Activated CD4-positive, CD25-positive, alpha-beta regulatory T cell treated with anti-CD3 and anti-CD28 coated beads, Interleukin-2, amount 50 U/mL, for 72 hours (primary cell): ENCODE results near the gene RBM17.
A peak's percentile ranks its signal among the peaks of the same experiment; 100 is the strongest.
"Not testable (repeated sequence)": the region's sequence is repeated elsewhere in the genome, so short reads cannot be mapped to it uniquely, and the experiment has no call there.

ENCODE experiments used
- DNase-seq: peaks from one replicate; pipeline ENCODE4 v3.0.0; 2021

RBM17 gene

DNA sequence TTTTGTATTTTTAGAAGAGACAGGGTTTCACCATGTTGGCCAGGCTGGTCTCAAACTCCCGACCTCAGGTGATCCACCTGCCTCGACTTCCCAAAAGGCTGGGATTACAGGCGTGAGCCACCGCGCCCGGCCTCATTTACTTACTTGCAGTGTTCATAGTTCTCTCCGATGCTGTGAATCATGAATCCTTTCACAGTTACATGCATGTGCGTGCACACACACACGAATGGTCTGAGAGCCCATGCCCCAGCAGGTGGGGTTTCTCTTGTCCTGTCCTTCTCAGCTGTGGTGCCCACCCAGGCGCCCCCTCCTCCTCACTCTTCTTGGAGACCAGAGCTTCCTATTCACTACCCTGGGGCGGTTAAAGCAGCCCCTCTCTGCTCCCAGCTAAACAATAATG is 50.6 kb downstream of the RBM17 start:
- no peak for DNase-seq

DNA sequence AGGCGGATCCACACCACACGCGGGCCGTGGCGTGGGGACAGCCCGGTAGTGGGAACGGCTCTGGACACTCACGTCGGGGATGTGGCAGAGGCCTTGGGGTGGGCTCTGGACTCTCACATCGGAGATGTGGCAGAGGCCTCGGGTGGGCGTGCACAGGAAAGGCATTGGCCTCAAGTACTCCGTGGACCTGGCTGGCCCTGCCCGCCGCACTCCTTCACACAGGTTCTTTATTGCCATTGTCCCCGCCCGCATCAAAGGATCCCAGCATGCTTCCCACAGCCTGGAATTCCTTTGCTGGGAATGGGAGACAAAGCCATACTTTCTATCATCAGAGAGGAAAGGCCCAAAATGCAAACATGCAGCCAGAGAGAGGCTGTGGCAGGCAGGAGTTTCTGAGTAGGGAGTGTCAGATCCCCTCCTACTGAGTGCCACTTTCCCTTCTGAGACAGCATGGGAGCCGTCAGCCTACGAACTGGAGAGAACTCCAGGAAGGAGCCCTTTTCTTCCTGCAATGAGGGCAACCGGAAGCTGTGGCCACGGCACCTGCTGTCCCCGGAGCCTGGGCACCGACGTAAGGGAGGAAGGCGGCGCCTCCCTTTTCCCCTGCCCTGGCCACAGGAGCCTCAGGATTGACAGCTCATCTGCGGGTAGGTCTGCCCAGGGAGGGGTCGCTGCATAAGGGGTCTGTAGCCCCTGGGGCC is 51.5 kb downstream of the RBM17 start:
- DNase-seq: peak; percentile 55

DNA sequence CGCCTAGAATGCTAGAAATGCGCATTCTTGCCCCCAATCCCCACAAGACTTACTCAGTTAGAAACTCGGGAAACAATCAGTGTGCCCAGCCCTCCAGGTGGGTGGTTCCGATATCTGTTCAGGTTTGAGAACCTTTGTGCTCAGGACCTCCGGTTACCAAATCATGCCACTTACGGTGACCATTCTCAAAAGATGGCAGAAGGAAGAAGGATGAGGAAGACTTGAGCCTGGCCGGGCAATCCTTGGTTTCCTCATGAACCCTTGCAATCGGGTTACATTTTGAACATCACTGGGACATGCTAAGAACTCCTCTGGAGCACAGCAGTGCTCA is 52.1 kb downstream of the RBM17 start:
- no peak for DNase-seq

DNA sequence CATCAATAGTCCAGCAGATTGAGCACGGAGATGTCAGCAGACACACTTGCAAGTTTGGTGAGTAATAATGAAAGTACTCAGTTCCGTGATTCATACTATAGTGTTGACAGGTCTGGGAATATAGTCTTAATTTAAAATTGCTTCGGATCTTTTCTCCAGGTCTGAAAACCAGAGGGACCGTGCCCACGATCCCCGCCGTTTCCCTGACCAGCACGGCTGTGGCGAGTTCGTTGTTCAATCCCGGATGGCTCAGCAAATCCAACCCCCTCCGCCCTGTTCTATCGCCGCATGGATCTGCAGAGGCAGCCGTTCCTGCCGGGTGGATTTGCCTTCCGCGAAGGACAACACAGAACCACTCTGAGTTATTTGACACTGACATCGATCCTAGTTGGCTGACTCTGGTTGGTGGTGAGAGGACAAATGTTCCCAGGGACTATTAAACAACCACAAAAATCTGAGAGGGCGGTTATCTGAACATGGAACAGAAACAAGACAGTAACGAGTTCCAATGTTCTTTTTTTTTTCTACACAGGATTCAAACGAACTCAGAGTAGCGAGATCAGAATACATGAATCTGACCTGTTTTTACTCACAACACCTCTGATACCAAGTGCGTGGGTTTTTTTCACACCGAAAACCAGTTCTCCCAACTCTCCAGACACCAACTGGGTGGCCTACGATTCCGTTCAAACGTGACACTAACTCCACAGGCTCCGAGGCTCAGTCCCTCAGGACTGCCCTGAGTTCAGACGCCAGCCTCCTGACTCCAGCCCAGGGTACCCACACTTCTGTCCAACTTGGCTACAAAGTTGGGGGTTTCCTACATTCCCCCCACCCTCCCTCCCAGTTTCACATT is 52.7 kb downstream of the RBM17 start:
- no peak for DNase-seq

GRCh38 chr10:6142186-6142585 is 53.4 kb downstream of the RBM17 start:
- not testable (repeated sequence) for DNase-seq

DNA sequence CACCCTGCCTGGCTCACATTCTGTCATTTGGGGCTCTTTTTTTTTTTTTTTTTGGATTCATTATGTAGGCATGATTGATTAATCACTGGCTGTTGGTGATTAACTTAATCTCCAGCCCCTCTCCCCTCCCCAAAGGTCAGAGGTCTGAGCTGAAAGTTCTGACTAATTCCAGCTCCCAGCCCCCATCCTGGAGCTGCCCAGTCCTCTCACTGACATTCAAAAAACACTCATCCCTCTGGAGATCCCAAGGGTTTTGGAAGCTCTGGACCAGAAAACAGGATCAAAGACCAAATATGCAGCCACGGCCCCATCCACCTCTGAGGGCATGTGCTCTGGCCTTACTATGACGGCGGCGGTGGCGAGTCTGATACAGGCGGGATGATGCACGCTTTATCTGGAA is 53.8 kb downstream of the RBM17 start:
- no peak for DNase-seq

- DNase-seq: no peak
Measured at GRCh38 chr10:6143181-6143580, 54.3 kb downstream of the RBM17 start.

DNA sequence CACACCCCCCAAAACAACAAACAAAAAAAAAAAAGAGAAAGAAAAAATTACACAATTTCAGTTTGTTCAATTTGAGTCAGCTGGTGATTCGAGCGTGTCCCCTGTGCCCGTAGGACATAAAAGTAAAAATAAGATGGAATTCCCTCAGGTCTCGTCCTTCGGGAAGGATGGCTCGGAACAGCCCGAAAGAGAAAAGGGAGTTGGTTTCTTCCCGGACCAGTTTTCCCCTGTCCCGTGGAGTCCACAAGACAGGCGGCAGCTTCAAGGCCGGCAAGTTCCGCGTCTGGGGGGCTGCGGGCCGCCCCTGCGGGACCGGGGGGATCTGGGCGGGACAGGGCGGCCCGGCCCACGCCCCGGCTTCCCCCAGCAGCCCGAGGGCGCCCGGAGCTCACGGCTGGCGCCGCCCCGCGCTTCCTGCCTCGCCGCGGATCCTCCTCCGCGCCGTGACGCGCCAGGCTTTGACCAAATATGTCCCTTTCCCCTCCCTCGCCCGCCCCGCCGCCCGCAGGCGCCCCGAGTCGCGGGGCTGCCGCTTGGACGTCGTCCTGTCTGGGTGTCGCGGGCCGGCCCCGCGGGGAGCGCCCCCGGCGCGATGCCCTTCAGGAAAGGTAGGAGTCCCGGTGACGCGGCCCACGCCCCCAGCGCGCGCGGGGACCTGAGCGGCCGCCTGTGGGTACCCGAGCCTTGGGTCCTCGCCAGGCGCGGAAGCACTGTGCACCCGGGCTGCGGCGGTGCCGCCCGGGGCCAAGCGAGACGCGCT is 55.8 kb downstream of the RBM17 start:
- peak; percentile 89 for DNase-seq

GRCh38 chr10:6145166-6145987 is 56.5 kb downstream of the RBM17 start:
- DNase-seq: no peak

DNA sequence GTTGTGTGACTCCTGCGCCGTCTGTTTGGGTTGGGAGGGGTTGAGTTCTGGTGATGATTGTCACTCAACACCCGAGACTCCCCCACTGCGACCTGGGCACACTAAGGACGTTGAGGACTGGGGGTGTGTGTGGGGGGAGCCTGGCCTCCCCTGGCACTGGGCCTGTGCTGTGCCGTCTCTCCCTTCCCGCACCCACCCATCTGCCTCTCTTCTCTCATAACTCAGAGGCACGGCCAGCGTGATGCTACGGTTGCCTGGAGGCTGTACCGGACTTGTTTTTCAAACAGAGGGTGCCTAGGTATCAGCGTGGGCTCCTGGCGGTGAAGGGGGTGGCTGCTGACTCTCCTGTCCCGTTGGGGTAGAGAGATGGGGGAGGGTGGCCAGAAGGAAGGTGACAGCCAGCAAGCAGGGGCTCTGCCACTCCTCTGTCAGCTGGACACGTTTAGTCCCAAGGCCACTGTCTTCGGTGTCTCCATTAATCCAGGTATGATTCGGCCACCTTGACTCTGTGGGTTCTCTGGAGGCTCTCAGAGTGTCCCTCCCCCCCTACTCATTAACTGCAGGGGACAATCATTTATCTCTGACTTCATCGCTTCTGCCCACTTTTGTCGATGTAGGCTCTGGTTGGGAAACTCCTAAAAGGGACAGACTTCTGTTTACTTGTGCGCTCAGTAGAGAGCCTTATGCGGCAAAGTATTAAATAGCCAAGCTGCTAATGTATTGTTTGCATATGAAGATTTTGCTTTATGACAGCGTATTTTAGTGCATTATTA is 57.4 kb downstream of the RBM17 start:
- DNase-seq: no peak

DNA sequence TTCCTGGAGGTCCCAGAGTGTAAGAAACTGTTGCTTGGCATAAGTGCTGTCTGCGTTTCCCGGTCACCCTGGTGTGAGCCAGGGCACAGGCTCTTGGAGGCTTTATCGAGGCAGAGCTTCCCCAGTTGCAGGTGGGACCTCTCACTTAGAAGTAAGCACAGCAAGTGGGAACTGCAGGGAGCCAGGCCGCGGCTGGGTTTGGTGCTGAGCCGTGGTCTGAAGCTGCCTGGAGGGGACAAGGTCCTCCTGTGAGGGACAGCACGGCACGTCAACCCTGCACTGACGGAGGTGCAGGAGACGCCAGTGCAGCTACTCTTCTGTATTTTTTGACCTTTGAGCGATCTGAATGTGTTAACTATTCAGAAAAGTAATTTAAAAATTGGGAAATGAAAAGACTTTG is 58.1 kb downstream of the RBM17 start:
- DNase-seq: no peak

GRCh38 chr10:6148251-6148701 is 59.4 kb downstream of the RBM17 start:
- DNase-seq: no peak

DNA sequence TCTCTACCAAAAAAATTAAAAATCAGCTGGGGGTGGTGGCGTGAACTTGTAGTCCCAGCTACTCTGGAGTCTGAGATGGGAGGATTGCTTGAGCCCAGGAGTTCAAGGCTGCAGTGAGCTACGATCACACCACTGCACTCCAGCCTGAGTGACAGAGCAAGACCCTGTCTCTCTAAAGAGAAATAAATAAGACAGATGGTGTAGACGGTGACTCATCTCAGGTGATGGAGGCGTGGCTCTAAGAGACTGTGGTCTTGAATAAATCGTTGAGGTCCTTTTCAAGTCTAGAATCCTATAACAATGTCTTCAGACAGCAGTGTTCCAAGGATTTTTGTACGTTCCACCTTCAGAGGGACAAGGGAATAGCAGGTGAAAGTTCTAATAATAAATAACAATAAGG is 60.1 kb downstream of the RBM17 start:
- no peak for DNase-seq

DNA sequence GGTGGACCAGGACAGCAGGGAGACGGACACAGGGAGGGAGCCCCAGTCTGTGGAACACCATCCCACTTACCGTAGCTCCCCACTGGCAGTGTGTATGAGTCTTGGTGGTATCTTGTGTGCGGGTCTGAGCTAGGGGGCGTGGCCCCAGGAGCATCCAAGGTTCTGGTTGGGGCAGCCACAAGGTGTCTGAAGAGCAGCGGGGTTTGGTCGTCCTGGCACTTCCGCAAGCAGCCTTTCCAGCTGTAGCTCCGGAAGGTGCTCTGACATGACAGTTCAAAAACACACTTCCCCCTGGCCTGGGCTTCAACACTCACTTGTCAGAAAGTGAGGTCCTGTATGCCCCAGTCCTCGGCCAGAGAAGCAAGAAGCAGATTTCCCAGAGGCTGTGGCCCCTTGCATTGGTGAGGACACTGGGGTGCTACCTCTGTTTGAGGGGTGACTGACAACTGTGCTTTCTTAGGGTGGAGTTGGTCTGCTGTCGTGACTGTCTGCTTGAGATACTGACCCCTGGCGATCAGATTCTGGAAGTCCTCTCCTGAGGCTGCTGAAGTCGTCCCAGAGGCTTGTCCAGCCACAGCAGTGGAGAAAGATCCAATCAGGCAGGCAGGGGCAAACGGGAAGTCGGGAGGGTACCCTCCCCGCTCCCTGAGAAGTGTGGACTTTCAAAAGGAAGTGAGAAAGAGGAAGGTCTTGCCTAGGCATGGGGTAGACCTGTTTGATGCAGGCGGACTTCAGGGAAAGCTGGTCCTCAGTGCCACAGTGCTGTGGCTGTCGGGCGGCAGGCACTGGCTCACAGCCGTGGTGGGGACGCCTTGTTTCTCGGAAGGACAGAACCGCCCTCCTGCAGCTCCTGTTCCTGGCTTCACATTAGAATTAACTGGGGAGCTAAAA is 62.5 kb downstream of the RBM17 start:
- DNase-seq: peak; percentile 49

GRCh38 chr10:6153845-6154244 is 65.0 kb downstream of the RBM17 start:
- DNase-seq: no peak

GRCh38 chr10:6154566-6154965 is 65.7 kb downstream of the RBM17 start:
- no peak for DNase-seq

- no peak for DNase-seq
Measured at GRCh38 chr10:6158276-6158675, 69.4 kb downstream of the RBM17 start.

- no peak for DNase-seq
Measured at GRCh38 chr10:6161921-6162320, 73.1 kb downstream of the RBM17 start.

GRCh38 chr10:6162589-6163356 is 73.9 kb downstream of the RBM17 start:
- DNase-seq: no peak
